ENCODE measurements around the gene UPF1.

DNA sequence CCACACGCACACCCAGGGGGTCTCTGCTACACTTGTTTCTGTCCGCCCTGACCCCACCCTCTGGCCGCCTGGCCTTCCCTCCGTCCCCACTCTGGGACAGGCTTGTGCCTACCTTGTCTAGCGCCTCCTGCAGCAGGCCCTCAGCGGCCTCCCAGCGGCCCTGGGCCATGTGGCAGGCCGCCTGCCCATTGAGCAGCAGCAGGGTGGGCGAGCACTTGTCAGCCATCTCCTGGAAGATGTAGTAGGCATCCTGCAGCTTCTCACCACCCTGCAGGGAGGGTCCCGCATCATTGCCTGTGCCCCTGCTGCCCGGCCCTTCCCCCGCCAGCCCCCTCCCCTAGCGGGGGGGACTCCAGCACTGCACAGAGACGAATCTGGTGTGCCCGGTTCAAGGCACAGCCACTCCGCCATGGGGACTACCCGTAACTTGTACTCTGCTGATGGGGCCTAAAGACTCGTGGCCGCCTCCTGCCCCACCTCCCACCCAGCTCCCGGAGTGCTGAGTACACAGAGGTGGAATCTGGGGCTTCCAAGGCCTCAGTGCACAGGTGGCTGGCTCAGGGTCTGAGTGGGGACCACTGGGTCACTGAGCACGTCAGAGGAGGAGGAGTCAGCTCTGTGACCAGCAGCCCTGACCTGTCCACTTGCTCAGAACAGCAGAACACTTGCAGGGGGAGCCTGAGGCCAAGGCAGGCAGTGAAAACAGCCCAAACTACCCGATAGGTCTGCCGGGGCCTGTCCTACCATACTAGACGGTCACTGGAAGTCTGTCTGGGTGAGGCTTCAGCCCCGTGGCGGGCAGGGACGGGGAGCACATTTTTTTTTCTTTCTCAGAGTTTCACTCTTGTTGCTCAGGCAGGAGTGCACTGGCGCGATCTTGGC lies 71.6 kb downstream of the UPF1 start:
- TF ChIP-seq ESRRA (CRISPR knock-in tag; IDR thresholded peaks at IDR 0.05; ENCODE audit: low read depth), result no peak
- TF ChIP-seq, protein P1, sequence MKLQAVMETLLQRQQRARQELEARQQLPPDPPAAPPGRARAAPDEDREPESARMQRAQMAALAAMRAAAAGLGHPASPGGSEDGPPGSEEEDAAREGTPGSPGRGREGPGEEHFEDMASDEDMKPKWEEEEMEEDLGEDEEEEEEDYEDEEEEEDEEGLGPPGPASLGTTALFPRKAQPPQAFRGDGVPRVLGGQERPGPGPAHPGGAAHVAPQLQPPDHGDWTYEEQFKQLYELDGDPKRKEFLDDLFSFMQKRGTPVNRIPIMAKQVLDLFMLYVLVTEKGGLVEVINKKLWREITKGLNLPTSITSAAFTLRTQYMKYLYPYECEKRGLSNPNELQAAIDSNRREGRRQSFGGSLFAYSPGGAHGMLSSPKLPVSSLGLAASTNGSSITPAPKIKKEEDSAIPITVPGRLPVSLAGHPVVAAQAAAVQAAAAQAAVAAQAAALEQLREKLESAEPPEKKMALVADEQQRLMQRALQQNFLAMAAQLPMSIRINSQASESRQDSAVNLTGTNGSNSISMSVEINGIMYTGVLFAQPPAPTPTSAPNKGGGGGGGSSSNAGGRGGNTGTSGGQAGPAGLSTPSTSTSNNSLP (IDR thresholded peaks at IDR 0.05; ENCODE audit: low read depth, low read length), result no peak
- TF ChIP-seq, protein P2, sequence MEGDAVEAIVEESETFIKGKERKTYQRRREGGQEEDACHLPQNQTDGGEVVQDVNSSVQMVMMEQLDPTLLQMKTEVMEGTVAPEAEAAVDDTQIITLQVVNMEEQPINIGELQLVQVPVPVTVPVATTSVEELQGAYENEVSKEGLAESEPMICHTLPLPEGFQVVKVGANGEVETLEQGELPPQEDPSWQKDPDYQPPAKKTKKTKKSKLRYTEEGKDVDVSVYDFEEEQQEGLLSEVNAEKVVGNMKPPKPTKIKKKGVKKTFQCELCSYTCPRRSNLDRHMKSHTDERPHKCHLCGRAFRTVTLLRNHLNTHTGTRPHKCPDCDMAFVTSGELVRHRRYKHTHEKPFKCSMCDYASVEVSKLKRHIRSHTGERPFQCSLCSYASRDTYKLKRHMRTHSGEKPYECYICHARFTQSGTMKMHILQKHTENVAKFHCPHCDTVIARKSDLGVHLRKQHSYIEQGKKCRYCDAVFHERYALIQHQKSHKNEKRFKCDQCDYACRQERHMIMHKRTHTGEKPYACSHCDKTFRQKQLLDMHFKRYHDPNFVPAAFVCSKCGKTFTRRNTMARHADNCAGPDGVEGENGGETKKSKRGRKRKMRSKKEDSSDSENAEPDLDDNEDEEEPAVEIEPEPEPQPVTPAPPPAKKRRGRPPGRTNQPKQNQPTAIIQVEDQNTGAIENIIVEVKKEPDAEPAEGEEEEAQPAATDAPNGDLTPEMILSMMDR (CRISPR knock-in tag; IDR thresholded peaks at IDR 0.05), result no peak
- no peak for TF ChIP-seq TGIF2 (CRISPR knock-in tag; IDR thresholded peaks at IDR 0.05)

Measured in HepG2 (cell line).